GM23338 (cell line): ENCODE results near the gene S100B. TPM values are rescaled to one million over a fixed set of nuclear protein-coding genes. Genes with fewer than 3 reads are reported as not detected.

Source experiments
- ATAC-seq: fragments of 200-7000 bp; cut with Tn5 transposase; 3 replicates; pipeline ENCODE4 v1.9.1; 2020
- DNase-seq: peaks from one replicate; pipeline ENCODE4 v3.0.0-alpha.2; 2015; ENCODE audit warnings: low spot score
- H2AFZ ChIP-seq: fragments of 200-600 bp; sonication (generic); 2 replicates; pipeline ENCODE4 v1.8.0; 2016; ENCODE audit warnings: antibody characterized with exemption, mild to moderate bottlenecking, moderate library complexity
- H3F3A ChIP-seq: fragments of 200-600 bp; sonication (generic); replicated peaks from 2 replicates; pipeline ENCODE4 v1.8.0; 2017; ENCODE audit warnings: antibody characterized with exemption, mixed run types, low read depth
- H3K27ac ChIP-seq: fragments of 200-600 bp; sonication (generic); 2 replicates; pipeline ENCODE4 v1.6.1; 2016; ENCODE audit warnings: low read depth
- H3K27me3 ChIP-seq: fragments of 200-600 bp; sonication (generic); 2 replicates; pipeline ENCODE4 v1.8.0; 2016; ENCODE audit warnings: mild to moderate bottlenecking, mixed run types, moderate library complexity; ENCODE audit not compliant: insufficient read depth
- H3K36me3 ChIP-seq: fragments of 200-600 bp; sonication (generic); 2 replicates; pipeline ENCODE4 v1.8.0; 2016; ENCODE audit warnings: mild to moderate bottlenecking; ENCODE audit not compliant: insufficient read depth
- H3K4me1 ChIP-seq: fragments of 200-600 bp; sonication (generic); 2 replicates; pipeline ENCODE4 v1.8.0; 2016; ENCODE audit warnings: mild to moderate bottlenecking, moderate library complexity; ENCODE audit not compliant: insufficient read depth
- H3K4me2 ChIP-seq: fragments of 200-600 bp; sonication (generic); 2 replicates; pipeline ENCODE4 v1.7.1; 2017; ENCODE audit warnings: mixed run types
- H3K4me3 ChIP-seq: fragments of 200-600 bp; sonication (generic); 2 replicates; pipeline ENCODE4 v1.6.1; 2016; ENCODE audit warnings: mixed run types
- H3K79me2 ChIP-seq: fragments of 200-600 bp; sonication (generic); replicated peaks from 2 replicates; pipeline ENCODE4 v1.8.0; 2017; ENCODE audit warnings: mild to moderate bottlenecking; ENCODE audit not compliant: insufficient read depth
- H3K9me2 ChIP-seq: fragments of 200-600 bp; sonication (generic); 2 replicates; pipeline ENCODE4 v1.8.0; 2017; ENCODE audit not compliant: insufficient read depth
- H4K20me1 ChIP-seq: fragments of 200-600 bp; sonication (generic); replicated peaks from 2 replicates; pipeline ENCODE4 v1.8.0; 2017; ENCODE audit warnings: mild to moderate bottlenecking; ENCODE audit not compliant: insufficient read depth
- H3K27ac Mint-ChIP-seq: 2 replicates; pipeline ENCODE4 v1.8.0; 2020; ENCODE audit warnings: inconsistent platforms, mild to moderate bottlenecking, moderate library complexity, mixed read lengths
- H3K27me3 Mint-ChIP-seq: 3 replicates; pipeline ENCODE4 v1.8.0; 2022; ENCODE audit warnings: low read depth, mild to moderate bottlenecking, moderate library complexity, mixed read lengths, inconsistent platforms; ENCODE audit not compliant: insufficient read depth, poor library complexity
- H3K36me3 Mint-ChIP-seq: 3 replicates; pipeline ENCODE4 v1.8.0; 2021; ENCODE audit warnings: low read depth, mild to moderate bottlenecking, inconsistent platforms, moderate library complexity, mixed read lengths
- H3K4me1 Mint-ChIP-seq: 3 replicates; pipeline ENCODE4 v1.8.0; 2020; ENCODE audit warnings: mild to moderate bottlenecking, inconsistent platforms, mixed read lengths
- H3K4me3 Mint-ChIP-seq: 3 replicates; pipeline ENCODE4 v1.8.0; 2021; ENCODE audit warnings: moderate library complexity, mild to moderate bottlenecking, inconsistent platforms, mixed read lengths
- H3K9me3 Mint-ChIP-seq: 3 replicates; pipeline ENCODE4 v1.8.0; 2020; ENCODE audit warnings: moderate library complexity, mild to moderate bottlenecking, inconsistent platforms, mixed read lengths
- CREB1 ChIP-seq: fragments of 250-450 bp; sonication (Bioruptor Pico); IDR thresholded peaks from 2 replicates; pipeline ENCODE4 v1.5.0; 2020; ENCODE audit warnings: low read depth, mild to moderate bottlenecking, moderate library complexity
- CTCF ChIP-seq, 2 experiments: fragments of 200-600 bp in 1 of 2; sonication (generic) in 1 of 2; conservative IDR thresholded peaks; 2 replicates each; pipeline versions ENCODE4 v1.5.1 to v1.6.1; 2016 to 2017; ENCODE audit warnings: antibody characterized with exemption in 2 of 2, low read depth in 2 of 2, mild to moderate bottlenecking in 2 of 2, moderate library complexity in 1 of 2
- ETS1 ChIP-seq: IDR thresholded peaks from 2 replicates; pipeline ENCODE4 v1.6.1; 2016; ENCODE audit warnings: antibody characterized with exemption
- EZH2 ChIP-seq: fragments of 200-600 bp; sonication (generic); IDR thresholded peaks from one replicate; pipeline ENCODE4 v1.8.0; 2017; ENCODE audit warnings: antibody characterized with exemption, mild to moderate bottlenecking, low read depth; ENCODE audit not compliant: unreplicated experiment
- EZH2phosphoT487 ChIP-seq: fragments of 200-600 bp; sonication (generic); IDR thresholded peaks from one replicate; pipeline ENCODE4 v1.8.1; 2018; ENCODE audit warnings: antibody characterized with exemption; ENCODE audit not compliant: unreplicated experiment
- JUNB ChIP-seq: IDR thresholded peaks from one replicate; pipeline ENCODE4 v1.6.1; 2016; ENCODE audit warnings: antibody characterized with exemption; ENCODE audit not compliant: unreplicated experiment
- NANOG ChIP-seq: IDR thresholded peaks from 2 replicates; pipeline ENCODE4 v1.6.1; 2016; ENCODE audit warnings: antibody characterized with exemption, borderline replicate concordance
- POLR2AphosphoS5 ChIP-seq: IDR thresholded peaks from 2 replicates; pipeline ENCODE4 v1.6.1; 2016; ENCODE audit warnings: antibody characterized with exemption, low read depth
- STAT1 ChIP-seq: IDR thresholded peaks from one replicate; pipeline ENCODE4 v1.6.1; 2016; ENCODE audit warnings: antibody characterized with exemption; ENCODE audit not compliant: unreplicated experiment
- ZNF114 ChIP-seq: fragments of 250-450 bp; sonication (Bioruptor Pico); IDR thresholded peaks from 2 replicates; pipeline ENCODE4 v1.5.0; 2020; ENCODE audit warnings: mild to moderate bottlenecking, moderate library complexity
- ZNF331 ChIP-seq: fragments of 250-450 bp; sonication (Bioruptor Pico); IDR thresholded peaks from 2 replicates; pipeline ENCODE4 v1.5.0; 2020; ENCODE audit warnings: low read depth, mild to moderate bottlenecking, moderate library complexity
- ZNF462 ChIP-seq: fragments of 250-450 bp; sonication (Bioruptor Pico); IDR thresholded peaks from 2 replicates; pipeline ENCODE4 v1.5.0; 2020; ENCODE audit warnings: mild to moderate bottlenecking, moderate library complexity
- polyA plus RNA-seq: library from polyadenylated mRNA; unstranded; fragments of >200 nt; fragmentation: Nextera tagmentation; extraction: Ambion mirVana; gene quantifications from 2 replicates; pipeline ENCODE4 v1.2.1, GENCODE V29; 2016
- total RNA-seq: library from RNA; depleted of rRNA; stranded (reverse); fragments of >200 nt; shearing (Covaris generic); gene quantifications from 2 replicates; pipeline ENCODE4 v1.2.3, GENCODE V29; 2014

The S100B gene
- total and polyA plus RNA-seq, 2 experiments from 2014 or later = 0.97 to 1.5 TPM

DNA sequence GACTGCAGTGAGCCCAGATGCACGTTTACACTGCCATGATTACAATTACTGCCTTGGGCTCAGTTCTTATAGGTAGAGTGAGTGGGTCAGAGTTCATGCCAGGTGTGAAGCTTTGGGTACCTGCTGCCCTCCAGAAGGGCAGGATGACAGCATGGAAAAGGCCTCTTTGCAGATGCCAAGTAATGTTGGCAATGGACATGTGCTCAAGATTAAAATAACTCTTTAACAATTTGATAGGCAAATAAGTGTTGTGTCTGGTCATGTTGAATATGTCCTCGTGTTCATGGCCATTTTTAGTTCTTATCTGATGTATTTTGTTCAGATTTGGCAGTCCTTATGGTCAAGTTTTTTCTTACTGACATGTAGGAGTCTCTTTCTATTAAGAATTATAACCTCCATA is 34.8 kb downstream of the S100B start (continued):
- TF ChIP-seq CTCF (conservative IDR thresholded peaks at IDR 0.05; ENCODE audit: low read depth in 2 of 2) (no peak), CREB1 (CRISPR knock-in tag) (no peak), ZNF114 (CRISPR knock-in tag) (no peak)

DNA sequence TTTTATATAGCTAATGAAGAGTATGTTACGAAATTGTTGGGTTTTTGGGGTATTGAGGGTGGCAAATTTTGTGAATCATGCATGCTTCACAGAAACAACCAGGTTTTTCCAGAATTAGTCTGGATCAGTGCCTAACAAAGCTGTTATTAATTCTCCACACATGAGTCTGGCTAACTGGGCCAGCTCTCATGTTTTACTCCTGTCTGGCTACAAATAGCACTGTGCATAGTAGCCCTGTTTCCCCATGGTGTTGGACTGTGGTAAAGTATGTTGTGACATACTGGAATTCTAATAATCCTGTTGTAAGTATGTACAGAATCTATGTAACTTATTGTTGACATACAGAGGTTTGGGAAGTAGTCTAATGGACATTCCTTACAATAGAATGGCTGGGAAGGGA is 35.8 kb downstream of the S100B start:
- H3K4me2 ChIP-seq = no peak overlapping the region
- no peak for TF ChIP-seq POLR2AphosphoS5
- TF ChIP-seq STAT1 = no peak
- no peak for TF ChIP-seq ZNF114 (CRISPR knock-in tag)
- TF ChIP-seq CREB1 (CRISPR knock-in tag) = no peak
- TF ChIP-seq ZNF331 = no peak
- TF ChIP-seq EZH2 = no peak
- TF ChIP-seq JUNB = no peak
- TF ChIP-seq ETS1 = no peak
- no peak for TF ChIP-seq NANOG
- TF ChIP-seq CTCF (conservative IDR thresholded peaks at IDR 0.05; ENCODE audit: low read depth in 2 of 2) = no peak
- no peak for TF ChIP-seq EZH2phosphoT487
- TF ChIP-seq ZNF462 (CRISPR knock-in tag) = no peak

More for the DNA sequence above, 35.8 kb downstream of the S100B start:
- H3F3A ChIP-seq = no peaks in the 10 kb centered on the region
- no peaks in the 10 kb centered on the region for H3K4me1 ChIP-seq
- H3K4me3 Mint-ChIP-seq = no peak overlapping the region
- peaks cover 38% of the 10 kb centered on the region for H3K36me3 Mint-ChIP-seq
- no peaks in the 10 kb centered on the region; the same call in none of the 2 replicates for H3K36me3 ChIP-seq
- no peaks in the 10 kb centered on the region for H3K79me2 ChIP-seq
- no peak overlapping the region for H3K27ac ChIP-seq
- H4K20me1 ChIP-seq = no peaks in the 10 kb centered on the region; the same call in 1 of the 2 replicates
- H3K27ac Mint-ChIP-seq = no peak overlapping the region
- no peak for ATAC-seq
- DNase-seq = no peak
- H3K9me3 Mint-ChIP-seq = no peaks in the 10 kb centered on the region
- no peak overlapping the region for H2AFZ ChIP-seq
- H3K9me2 ChIP-seq = no peaks in the 10 kb centered on the region
- no peaks in the 10 kb centered on the region for H3K27me3 ChIP-seq
- no peak overlapping the region for H3K4me3 ChIP-seq
- peaks cover 3% of the 10 kb centered on the region for H3K27me3 Mint-ChIP-seq
- H3K4me1 Mint-ChIP-seq = no peaks in the 10 kb centered on the region
